Esophagus muscularis mucosa (tissue), 3 donors: Measurements from ENCODE around the gene TAMALIN.
A peak's percentile ranks its signal among the peaks of the same experiment; 100 is the strongest.

ENCODE experiments used
- CTCF ChIP-seq, 3 experiments: fragments of 200-600 bp in 2 of 3; fragments of 450-650 bp in 1 of 3; sonication (generic) in 2 of 3; IDR thresholded peaks; one replicate each; pipeline ENCODE4 v1.5.1; 2017 to 2019; ENCODE audit warnings: antibody characterized with exemption in 3 of 3, mild to moderate bottlenecking in 2 of 3, moderate library complexity in 1 of 3
- POLR2AphosphoS5 ChIP-seq, 2 donors: sonication (generic); formaldehyde crosslinking; IDR thresholded peaks; one replicate each; pipeline ENCODE4 v1.6.1; 2017; ENCODE audit warnings: antibody characterized with exemption in 2 of 2

- TF ChIP-seq CTCF (IDR thresholded peaks at IDR 0.05) = no peak
- peak in 1 of 2 donors; percentile 11 for TF ChIP-seq POLR2AphosphoS5 (IDR thresholded peaks at IDR 0.05)
Measured at GRCh38 chr12:52057638-52058576, 51.2 kb downstream of the TAMALIN start.
